IPS DF 4.7 (cell line): ENCODE results near the gene SNRNP35.
"Not testable (repeated sequence)": the region's sequence is repeated elsewhere in the genome, so short reads cannot be mapped to it uniquely, and the experiment has no call there.

ENCODE experiments used
- DNase-seq: peaks from one replicate; pipeline ENCODE4 v3.0.0-alpha.2; 2013; ENCODE audit warnings: low spot score; ENCODE audit errors: extremely low read depth

The SNRNP35 gene, protein sequence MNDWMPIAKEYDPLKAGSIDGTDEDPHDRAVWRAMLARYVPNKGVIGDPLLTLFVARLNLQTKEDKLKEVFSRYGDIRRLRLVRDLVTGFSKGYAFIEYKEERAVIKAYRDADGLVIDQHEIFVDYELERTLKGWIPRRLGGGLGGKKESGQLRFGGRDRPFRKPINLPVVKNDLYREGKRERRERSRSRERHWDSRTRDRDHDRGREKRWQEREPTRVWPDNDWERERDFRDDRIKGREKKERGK

DNA sequence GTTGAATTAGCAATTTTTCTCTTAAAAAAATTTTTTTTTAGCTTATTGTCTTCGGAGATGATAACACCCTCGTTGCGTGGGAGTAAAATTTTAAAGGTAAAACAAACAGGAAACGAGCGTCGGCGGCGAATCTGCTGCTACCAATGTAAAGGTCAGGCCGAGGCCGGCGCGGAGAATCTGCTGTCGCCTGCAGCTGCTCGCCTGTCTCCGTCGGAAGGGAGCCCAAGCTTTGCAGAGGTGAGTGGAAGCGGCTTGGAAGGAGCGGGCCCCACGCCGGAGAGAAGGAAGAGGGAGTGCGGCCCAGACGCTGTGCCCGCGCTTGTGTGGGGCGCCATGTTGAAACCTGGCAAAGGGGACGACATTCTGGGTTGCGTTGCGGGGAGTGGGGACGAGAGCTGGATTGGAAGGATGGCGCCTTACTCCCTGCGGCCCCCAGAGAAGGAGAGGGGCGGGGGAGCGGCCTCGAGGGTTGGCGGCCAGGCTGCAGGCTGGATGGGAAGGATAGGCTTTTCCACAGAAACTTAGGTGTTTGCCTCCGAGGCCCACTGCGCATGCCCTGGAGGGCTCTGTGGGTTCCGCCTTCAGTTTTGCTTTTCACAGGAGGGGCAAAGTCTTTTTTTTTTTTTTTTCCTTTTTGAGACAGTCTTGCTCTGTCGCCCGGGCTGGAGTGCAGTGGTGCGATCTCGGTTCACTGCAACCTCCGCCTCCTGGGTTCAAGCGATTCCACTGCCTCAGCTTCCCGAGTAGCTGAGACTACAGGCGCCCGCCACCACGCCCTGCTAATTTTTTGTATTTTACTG, at the start of gene SNRNP35:
Gene SNRNP35 (plus strand): TSS at position 160 of the 800 bp plus-strand sequence. CDS start 7,402 bp downstream, outside the sequence.
- DNase-seq: peak; percentile 30

DNA sequence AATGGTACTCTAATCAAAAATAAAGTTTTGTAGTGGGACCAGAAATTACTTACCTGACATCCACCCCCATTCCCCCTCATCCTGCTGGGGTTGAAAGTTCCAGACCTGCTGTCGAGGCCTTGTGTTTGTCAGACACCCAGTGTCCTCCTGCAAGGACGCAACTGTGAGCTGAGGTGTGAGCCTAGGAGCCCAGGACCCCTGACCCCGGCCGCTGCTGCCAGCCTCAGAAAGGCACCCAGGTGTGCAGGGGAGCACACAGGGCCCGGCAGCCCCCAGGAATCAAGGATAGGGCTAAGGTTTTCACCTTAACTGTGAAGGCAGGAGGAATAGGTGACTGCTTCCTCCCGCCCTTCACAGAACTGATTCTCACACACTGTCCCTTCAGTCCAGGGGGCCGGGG, 49.3 kb upstream of the SNRNP35 start:
- DNase-seq: not testable (repeated sequence)

DNA sequence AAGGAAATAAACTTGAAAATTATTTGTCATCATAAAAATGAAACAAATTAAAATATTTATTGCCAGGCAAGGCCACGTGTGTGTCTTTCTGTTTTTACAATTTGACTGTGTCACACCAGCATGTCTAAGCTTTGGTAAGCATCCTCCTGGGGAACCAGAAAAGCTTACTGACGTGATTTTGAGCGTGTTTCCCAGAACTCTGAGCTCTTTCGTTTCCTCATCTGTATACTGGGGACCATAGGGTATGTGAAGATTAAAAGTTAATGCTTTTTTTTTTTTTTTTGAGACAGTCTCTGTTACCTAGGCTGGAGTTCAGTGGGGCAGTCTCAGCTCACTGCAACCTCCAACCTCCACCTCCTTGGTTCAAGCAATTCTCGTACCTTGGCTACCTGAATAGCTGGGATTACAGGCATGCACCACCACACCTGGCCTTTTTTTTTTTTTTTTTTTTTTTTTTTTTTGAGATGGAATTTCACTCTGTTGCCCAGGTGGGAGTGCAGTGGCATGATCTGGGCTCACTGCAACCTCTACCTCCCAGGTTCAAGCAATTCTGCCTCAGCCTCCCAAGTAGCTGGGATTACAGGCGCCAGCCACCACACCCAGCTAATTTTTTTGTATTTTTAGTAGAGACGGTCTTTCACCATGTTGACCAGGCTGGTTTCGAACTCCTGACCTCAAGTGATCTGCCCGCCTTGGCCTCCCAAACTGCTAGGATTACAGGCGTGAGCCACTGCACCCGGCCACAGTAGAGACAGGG, 48.5 kb upstream of the SNRNP35 start:
- DNase-seq: not testable (repeated sequence)

GRCh38 chr12:123410041-123410412, 47.9 kb upstream of the SNRNP35 start:
- no peak for DNase-seq

- no peak for DNase-seq
Observed at GRCh38 chr12:123421314-123421713, 36.6 kb upstream of the SNRNP35 start.

DNA sequence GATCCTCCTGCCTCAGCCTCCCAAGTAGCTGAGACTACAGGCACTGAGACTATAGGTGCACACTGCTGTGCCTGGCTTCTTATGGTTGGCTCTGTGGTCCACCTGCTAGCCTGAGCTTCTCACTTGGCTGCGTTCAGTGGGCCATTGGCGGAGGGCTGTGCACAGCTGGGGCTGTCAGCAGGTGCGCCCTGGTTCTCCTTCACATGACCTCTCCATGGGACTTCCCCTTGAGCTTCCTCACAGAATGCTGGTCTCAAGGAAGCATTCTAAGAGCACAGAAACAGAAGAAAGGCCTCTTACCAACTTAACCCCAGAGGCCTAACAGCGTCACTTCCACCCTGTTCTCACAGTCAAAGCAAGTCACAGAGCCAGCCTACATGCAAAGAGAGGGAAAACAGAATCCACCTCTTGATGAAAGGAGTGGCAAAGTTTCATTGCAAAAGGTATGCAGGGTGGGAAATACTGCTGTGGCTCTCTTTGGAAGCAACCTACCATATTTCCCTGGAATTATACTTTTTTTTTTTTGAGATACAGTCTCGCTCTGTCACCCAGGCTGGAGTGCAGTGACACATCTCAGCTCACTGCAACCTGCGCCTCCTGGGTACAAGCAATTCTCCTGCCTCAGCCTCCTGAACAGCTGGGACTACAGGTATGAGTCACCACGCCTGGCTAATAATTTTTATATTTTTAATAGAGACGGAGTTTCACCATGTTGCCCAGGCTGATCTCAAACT, 30.7 kb upstream of the SNRNP35 start:
- DNase-seq: no peak

DNA sequence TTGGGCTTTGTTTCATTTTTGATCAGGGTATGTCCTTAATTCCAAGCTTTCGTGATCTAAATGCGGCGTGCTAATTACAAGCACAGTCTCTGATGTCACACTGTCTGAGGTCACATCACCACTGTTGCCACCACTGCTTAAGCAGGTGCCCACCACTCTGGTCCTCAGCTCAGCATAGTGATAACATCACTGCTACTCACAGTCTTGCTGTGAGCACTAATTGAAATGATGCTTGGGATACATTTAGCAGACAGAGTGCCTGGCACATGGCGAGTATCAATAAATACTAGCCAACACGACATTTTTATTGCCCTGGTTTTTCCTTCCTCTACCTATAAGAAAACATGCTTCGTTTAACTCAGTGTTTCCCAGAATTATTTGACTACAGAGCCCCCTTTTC, 29.3 kb upstream of the SNRNP35 start:
- no peak for DNase-seq

GRCh38 chr12:123429101-123429500, 28.8 kb upstream of the SNRNP35 start:
- not testable (repeated sequence) for DNase-seq

DNA sequence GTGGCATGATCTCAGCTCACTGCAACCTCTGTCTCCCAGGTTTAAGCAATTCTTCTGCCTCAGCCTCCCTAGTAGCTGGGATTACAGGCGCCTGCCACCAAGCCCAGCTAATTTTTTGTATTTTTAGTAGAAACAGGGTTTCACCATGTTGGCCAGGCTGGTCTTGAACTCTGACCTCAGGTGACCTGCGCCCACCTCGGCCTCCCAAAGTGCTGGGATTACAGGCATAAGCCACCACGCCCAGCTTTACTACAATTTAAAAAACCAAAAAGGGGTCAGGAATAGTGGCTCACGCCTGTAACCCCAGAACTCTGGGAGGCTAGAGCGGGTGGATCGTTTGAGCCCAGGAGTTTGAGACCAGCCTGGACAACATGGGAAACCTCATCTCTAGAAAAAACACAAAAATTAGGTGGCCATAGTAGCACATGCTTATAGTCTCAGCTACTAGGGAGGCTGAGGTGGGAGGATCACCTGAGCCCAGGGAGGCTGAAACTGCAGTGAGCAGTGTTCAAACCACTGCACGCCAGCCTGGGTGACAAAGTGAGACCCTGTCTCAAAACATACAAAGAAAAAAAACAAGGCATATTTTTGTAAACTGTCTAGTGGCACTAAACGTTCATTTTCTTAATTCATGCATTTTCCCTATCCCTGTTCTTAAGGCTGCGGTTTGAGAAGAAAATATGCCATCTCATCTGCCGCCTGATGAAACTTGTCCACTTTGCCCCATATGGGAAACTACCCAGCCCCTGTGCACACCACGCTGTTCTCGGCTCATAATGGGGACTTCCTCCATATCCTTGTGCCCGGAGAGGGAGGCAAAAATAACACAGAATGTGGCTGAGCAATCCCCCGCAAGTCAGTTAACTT, 25.8 kb upstream of the SNRNP35 start:
- DNase-seq: not testable (repeated sequence)

- DNase-seq: no peak
Observed at GRCh38 chr12:123433615-123434014, 24.3 kb upstream of the SNRNP35 start.

GRCh38 chr12:123435636-123436016, 22.3 kb upstream of the SNRNP35 start:
- DNase-seq: no peak

DNA sequence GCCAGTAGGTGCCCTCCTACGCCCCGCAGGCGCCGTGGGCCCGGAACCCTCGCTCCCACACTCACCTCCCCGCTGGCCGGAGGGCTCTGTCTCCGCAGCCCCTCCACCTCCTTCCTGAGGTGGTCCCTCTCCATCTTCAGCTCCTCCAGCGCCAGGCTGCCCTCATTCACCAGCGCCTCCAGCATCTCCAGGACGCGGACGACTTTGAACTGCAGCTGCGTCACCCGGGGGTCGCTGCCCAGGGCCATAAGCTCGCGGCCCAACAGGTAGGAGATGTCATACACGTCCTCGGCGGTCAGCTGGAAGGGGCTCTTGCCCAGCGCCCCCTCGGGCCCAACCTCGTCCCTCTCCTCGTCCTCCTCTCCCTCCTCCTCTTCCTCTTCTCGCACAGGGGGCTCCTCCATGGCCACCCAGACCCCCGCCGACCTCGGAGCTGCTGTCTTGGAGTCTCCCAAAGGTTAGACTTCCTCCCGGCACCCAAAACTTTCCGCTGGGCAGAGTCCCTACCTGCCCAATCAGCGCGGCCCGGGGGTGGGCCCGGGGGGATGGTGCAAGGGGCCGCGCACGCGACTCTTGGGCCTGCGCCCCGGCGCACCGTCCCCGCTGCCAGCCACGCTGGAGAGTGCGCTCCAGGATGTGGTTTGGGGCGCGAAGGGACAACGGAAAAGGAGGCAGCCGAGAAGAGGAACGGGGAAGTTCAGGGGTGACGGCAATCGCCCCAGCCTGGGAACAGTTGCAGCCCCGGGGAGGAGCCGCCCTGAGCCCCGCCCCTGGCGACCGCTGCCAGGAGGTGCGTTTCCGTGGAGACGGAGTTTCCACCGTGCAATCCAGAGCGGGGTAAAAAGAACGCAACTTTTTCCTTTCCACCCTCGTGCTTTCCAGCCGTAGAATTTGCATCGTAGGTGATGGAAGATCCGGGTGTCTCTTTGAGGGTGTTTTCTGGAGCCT, 21.6 kb upstream of the SNRNP35 start, which contains the start of gene RILPL2:
Gene RILPL2 (minus strand): TSS at position 668 of the 948 bp plus-strand sequence. CDS start 264 bp downstream, at position 404.
- DNase-seq: no peak

DNA sequence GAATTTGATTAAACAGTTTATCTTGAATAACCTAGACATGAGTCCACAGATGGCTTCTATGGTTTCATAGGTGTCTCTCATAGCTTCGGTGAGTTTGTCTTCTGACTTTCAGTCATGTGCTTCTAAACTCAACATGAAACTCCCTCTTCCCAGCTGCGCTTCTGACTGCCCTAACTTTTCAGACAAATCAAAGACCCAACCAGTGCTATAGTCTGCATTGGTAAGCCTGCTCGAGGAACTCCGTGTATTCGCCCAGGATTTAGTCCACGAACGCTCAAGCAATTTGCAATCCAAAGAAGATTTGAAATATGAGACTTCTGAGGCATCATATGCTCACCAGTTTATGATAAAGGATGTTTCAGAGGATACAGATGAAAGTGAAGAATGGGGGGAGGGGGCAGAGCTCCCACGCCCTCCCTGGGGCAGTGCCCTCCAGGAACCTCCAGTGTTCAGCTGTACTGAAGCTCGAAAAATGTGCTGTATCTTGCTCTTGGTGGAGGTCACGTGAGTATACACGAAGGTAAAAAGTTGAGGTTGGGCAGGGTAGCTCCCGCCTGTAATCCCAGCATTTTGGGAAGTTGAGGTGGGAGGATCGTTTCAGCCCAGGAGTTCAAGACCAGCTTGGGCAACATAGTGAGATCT, 16.3 kb upstream of the SNRNP35 start:
- no peak for DNase-seq

DNA sequence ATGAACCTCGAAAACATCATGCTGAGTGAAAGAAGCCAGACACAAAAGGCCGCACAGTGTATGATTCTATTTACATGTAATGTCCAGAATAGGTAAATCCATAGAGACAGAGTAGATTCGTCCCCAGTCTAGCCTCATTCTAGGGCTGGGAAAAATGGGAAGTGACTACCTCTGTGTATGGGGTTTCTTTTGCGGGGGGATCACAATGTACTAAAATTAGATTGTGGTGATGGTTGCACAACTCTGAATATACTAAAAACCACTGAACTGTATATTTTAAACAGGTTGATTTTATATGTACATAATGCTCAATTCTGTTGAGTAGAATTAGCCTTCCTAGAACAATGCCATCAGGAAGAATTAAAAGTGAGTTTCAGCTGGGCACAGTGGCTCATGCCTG, 15.2 kb upstream of the SNRNP35 start:
- DNase-seq: no peak

DNA sequence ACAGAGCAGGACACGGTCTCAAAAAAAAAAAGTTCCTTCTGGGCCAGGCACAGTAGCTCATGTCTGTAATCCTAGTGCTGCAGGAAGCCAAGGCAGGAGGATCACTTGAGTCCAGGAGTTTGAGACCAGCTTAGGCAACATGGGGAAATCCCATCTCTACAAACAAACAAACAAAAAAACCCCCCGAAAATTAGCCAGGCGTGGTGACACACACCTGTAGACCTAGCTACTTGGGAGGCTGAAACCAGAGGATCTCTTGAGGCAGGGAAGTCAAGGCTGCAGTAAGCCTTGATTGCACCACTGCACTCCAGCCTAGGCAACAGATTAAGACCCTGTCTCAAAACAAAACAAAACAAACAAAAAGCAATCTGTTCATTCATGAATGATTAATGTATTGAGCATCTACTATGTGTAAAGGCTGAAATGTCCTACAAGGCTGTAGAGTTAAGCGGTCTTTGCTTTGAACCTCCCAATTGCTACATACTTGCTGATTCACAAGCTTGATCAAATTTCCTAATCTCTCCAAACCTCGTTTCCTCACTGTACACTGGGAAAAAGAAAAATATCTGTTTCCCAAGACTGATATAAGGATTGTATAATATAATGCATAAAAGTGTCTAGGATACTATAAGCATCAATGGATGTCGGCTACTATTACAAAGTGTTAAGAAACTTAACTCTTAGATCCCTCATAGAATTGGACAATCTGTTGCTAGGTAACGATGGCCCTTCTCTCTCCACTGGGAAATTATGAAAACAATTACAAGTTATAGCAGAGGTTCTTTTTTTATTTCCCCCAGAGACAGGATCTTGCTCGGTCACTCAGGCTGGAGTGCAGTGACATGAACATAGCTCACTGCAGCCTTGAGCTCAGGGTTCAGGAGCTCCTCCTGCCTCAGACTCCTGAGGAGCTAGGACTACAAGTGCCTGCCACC, 13.6 kb upstream of the SNRNP35 start:
- DNase-seq: no peak

DNA sequence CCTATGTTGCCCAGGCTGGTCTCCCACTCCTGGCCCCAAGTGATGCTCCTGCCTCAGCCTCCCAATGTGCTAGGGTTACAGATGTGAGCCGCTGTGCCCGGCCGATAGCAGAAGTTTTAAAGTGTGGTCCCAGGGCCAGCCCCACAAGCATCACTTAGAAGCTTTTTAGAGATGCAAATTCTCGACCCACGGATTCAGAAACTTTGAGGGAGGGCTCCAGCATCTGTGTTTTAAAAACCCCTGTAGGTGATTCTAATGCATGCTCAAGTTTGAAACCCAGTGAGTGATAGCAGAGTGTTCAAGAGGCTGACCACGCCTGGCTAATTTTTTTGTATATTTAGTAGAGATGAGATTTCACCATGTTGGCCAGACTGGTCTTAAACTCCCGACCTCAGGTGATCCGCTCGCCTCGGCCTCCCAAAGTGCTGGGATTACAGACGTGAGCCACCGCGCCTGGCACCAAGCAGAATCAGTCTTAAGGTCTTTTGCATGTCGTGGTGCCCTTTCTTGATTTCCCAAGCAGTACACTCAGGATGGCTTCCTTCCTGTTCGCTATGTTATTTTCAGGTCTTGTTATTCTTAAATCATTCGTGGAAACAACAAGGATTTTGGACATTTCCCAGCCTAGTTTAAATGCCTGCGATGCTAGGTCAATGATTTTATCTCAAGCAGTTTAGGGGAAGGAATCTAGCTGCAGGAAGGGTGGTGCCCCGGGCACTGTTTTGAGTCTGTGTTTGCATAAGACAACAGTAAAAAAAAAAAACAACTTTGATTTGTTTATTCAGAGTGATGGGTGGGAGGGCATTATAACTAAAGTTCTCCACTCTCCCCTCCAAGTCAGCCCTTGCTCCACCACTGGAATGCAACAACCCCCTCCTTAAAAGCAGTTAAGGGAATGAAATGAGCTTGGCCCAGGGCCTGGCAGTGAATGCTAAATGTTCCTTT, 12.3 kb upstream of the SNRNP35 start:
- no peak for DNase-seq

GRCh38 chr12:123446333-123446713, 11.6 kb upstream of the SNRNP35 start:
- DNase-seq: no peak
